Mesendoderm (in vitro differentiated cells): ENCODE results near the gene PDHB.

ENCODE experiments used
- DNase-seq: peaks from one replicate; pipeline ENCODE4 v3.0.0; 2013
- H2AK5ac ChIP-seq: 2 replicates; pipeline ENCODE4 v1.6.1; 2013; ENCODE audit warnings: low read length, inconsistent platforms
- H2BK120ac ChIP-seq: 2 replicates; pipeline ENCODE4 v1.6.1; 2013; ENCODE audit warnings: low read depth, mild to moderate bottlenecking, low read length, moderate library complexity, mixed read lengths
- H2BK15ac ChIP-seq: replicated peaks from 2 replicates; pipeline ENCODE4 v1.6.1; 2013; ENCODE audit warnings: low read depth, mild to moderate bottlenecking, moderate library complexity
- H2BK5ac ChIP-seq: 2 replicates; pipeline ENCODE4 v1.6.1; 2013; ENCODE audit warnings: low read length, inconsistent platforms
- H3K18ac ChIP-seq: 2 replicates; pipeline ENCODE4 v1.6.1; 2013; ENCODE audit warnings: mild to moderate bottlenecking, low read length, mixed read lengths
- H3K23ac ChIP-seq: one replicate; pipeline ENCODE4 v1.6.1; 2013; ENCODE audit warnings: low read length
- H3K27ac ChIP-seq: 2 replicates; pipeline ENCODE4 v1.5.1; 2013; ENCODE audit warnings: low read depth, mild to moderate bottlenecking, inconsistent platforms, low read length, moderate library complexity
- H3K27me3 ChIP-seq: 2 replicates; pipeline ENCODE4 v1.6.1; 2013; ENCODE audit warnings: low read length, control low read depth, mild to moderate bottlenecking, inconsistent platforms; ENCODE audit not compliant: insufficient read depth, poor library complexity
- H3K36me3 ChIP-seq: 2 replicates; pipeline ENCODE4 v1.6.1; 2013; ENCODE audit warnings: low read length, inconsistent platforms; ENCODE audit not compliant: control insufficient read depth, insufficient read depth
- H3K4ac ChIP-seq: one replicate; pipeline ENCODE4 v1.6.1; 2013; ENCODE audit warnings: low read depth, mild to moderate bottlenecking, low read length, moderate library complexity
- H3K4me1 ChIP-seq: 2 replicates; pipeline ENCODE4 v1.6.1; 2013; ENCODE audit warnings: low read depth, low read length, inconsistent platforms; ENCODE audit not compliant: control insufficient read depth
- H3K4me2 ChIP-seq: 2 replicates; pipeline ENCODE4 v1.6.1; 2013; ENCODE audit warnings: low read length
- H3K4me3 ChIP-seq: 2 replicates; pipeline ENCODE4 v1.5.1; 2013; ENCODE audit warnings: mild to moderate bottlenecking, low read length
- H3K56ac ChIP-seq: one replicate; pipeline ENCODE4 v1.6.1; 2013; ENCODE audit warnings: low read length
- H3K79me1 ChIP-seq: 2 replicates; pipeline ENCODE4 v1.6.1; 2013; ENCODE audit warnings: low read length, inconsistent platforms
- H3K79me2 ChIP-seq: 2 replicates; pipeline ENCODE4 v1.6.1; 2013; ENCODE audit warnings: mild to moderate bottlenecking, low read length; ENCODE audit not compliant: control insufficient read depth, insufficient read depth
- H3K9ac ChIP-seq: 2 replicates; pipeline ENCODE4 v1.6.1; 2013; ENCODE audit warnings: low read length, inconsistent platforms
- H4K5ac ChIP-seq: one replicate; pipeline ENCODE4 v1.6.1; 2013; ENCODE audit warnings: low read length
- H4K8ac ChIP-seq: one replicate; pipeline ENCODE4 v1.6.1; 2013; ENCODE audit warnings: low read depth, mild to moderate bottlenecking, control low read depth, low read length, moderate library complexity
- WGBS: extraction: QIAGEN DNeasy Blood & Tissue Kit; methylation state at CpG from one replicate; pipeline ENCODE4 v1.1.7; 2013; ENCODE audit warnings: low lambda C conversion rate, missing lambda C conversion rate; ENCODE audit not compliant: insufficient coverage; ENCODE audit errors: extremely low coverage; 5-methylcytosine and 5-hydroxymethylcytosine counted together

PDHB gene

DNA sequence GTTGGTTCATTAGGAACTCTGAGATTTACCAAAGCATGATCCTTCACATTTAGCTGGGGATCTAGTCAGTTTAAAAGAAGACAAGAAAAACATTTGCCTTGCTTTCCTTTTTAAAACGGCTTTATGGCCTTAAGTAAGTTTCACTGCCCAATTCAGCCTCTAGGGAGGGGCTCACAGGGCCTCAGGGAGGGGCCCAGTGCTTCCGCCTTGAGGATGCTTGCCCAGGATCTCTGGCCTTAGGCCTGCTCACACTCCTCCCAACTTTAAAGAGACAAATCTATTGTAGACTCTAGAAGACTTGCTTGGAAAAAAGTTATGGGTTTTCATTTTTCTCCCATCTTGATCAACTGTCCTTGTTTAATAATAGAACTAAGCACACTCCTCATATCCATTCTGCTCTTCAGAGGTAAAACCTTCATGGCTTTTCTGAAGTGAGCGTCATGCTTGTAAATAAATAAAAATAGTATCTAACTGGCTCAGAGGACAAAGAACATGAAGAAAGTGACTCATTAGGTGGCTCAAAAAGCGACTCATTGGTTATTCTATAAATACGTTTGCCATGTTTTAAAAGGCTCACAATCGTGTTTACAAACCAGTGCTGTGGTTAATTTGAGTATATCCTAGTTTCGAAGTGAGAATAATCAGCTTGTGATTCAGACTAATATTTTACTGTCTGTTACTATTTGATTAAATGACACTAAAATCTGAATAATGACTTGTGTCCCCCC, 13.7 kb downstream of the PDHB start:
- Histone ChIP-seq H3K36me3 (peaks cover 5% of the 10 kb centered on the region), H2AK5ac (no peak overlapping the region), H3K27ac (no peak overlapping the region), H2BK15ac (no peak overlapping the region), H2BK5ac (no peak overlapping the region), H3K23ac (no peak overlapping the region), H3K56ac (no peak overlapping the region), H3K4ac (no peak overlapping the region), H3K27me3 (no peaks in the 10 kb centered on the region), H3K9ac (no peak overlapping the region), H3K4me2 (no peak overlapping the region), H4K5ac (no peak overlapping the region), H2BK120ac (no peak overlapping the region), H3K4me1 (peaks cover 9% of the 10 kb centered on the region), H3K18ac (no peak overlapping the region), H4K8ac (no peak overlapping the region), H3K4me3 (no peak overlapping the region), H3K79me2 (no peaks in the 10 kb centered on the region), H3K79me1 (no peaks in the 10 kb centered on the region)
- DNase-seq, result no peak
- WGBS, result no CpG with 5 or more reads among the region's 7 CpGs

DNA sequence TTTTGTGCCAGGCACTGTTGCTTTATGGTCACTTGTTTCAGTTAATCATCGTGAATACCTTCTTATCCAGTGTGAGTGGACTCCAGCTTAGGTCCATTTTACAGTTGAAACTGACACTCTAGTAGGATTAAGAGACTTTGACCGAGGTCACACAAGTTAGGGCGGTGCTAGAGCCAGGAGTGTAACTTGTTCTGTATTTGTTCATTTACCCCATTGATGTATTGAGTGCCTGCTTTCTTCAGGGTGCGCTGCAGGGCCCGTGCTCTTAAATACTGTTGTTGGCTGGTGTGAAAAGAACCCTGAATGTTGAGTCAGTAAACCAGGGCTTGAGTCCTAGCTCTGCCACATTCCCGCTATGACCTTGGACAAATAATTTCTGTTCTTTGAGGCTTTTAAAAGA, 15.4 kb downstream of the PDHB start:
- Histone ChIP-seq H4K8ac (no peak overlapping the region), H3K23ac (no peak overlapping the region), H3K9ac (no peak overlapping the region), H3K4ac (no peak overlapping the region), H4K5ac (no peak overlapping the region), H2BK15ac (no peak overlapping the region), H3K79me1 (no peaks in the 10 kb centered on the region), H3K27ac (no peak overlapping the region), H2BK5ac (no peak overlapping the region), H3K4me1 (peaks cover 11% of the 10 kb centered on the region), H3K18ac (no peak overlapping the region), H3K79me2 (no peaks in the 10 kb centered on the region), H3K4me2 (no peak overlapping the region), H3K36me3 (peaks cover 5% of the 10 kb centered on the region), H2AK5ac (no peak overlapping the region), H3K56ac (no peak overlapping the region), H3K4me3 (no peak overlapping the region), H2BK120ac (no peak overlapping the region), H3K27me3 (no peaks in the 10 kb centered on the region)
- no peak for DNase-seq
- no CpG with 5 or more reads among the region's 6 CpGs for WGBS

DNA sequence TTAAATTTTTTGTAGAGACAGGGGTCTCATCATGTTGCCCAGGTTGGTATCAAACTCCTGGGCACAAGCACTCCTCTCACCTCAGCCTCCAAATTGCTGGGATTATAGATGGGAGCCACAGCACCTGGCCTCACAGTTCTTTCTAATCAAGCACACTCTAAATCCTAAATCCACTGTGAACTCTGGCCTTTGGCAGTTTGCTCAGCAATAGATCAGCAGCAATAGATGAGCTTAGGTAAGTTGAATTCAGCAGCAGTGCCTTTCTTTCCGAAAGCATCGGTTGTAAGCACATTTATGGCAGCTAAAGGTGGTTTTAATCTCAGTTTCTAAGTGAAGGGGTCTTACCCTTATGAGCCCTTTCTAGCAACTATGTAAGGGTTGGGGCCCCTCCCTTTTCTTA, 16.6 kb downstream of the PDHB start:
- Histone ChIP-seq H3K4me1 (peaks cover 13% of the 10 kb centered on the region), H3K4me2 (no peak overlapping the region), H3K4ac (no peak overlapping the region), H2AK5ac (no peak overlapping the region), H3K79me1 (no peaks in the 10 kb centered on the region), H4K5ac (no peak overlapping the region), H3K23ac (no peak overlapping the region), H3K27ac (no peak overlapping the region), H3K79me2 (no peaks in the 10 kb centered on the region), H3K36me3 (peaks cover 2% of the 10 kb centered on the region), H3K27me3 (no peaks in the 10 kb centered on the region), H2BK15ac (no peak overlapping the region), H4K8ac (no peak overlapping the region), H3K9ac (no peak overlapping the region), H2BK120ac (no peak overlapping the region), H3K18ac (no peak overlapping the region), H3K56ac (peak overlapping the region; percentile 29), H3K4me3 (no peak overlapping the region), H2BK5ac (no peak overlapping the region)
- WGBS, result no CpG with 5 or more reads among the region's 2 CpGs
- DNase-seq, result no peak

DNA sequence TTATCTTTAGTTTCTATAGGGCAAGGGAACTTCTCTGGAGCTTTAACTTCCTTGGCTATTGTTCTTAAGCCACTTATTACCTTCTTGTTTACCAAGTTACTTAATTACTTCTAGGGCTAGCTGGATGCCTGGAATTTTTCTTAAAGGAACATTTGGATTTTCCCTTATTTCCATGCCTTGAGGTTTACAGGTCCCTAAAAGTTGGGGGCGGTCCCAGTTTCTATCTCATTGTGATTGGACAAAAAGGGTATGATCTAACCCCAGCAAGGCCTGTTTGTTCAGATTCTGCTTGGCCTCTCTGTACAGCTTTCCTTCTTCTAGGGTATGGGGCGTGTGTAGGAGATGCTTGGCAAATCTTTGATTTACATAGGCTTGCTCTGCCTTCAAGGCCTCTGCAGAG, 17.4 kb downstream of the PDHB start:
- no peak overlapping the region for H3K4me3 ChIP-seq

DNA sequence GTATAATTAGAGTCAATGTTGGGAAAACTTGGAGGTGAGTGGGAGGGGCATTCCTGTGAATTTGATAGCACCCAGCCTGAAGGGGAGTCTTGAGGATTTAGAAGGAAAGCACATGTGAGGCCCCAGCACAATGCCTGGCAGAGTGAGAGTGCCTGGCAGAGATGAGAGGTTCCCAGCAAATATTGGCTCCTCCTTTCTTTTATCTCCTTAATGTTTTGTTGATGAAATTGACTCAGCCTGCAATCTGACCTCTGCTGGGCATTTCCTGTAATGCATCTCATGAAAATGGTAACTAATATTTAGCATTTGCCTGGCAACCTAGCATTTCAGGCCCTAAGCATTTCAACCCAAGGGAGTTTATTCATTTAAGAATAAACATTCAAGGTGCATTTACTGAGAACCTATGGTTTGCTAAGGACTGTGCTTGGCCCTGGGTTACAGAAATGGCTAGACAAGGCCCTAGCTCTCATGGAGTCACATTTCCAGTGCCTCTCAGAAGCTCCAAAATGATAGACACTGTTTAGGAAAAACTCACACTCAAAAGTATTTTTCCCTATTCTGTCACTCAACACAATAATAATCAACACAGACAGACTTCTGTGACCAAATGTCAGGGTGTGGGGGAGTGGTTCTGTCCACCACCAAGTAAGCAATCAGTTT, 19.0 kb downstream of the PDHB start:
- Histone ChIP-seq H3K4me3 (no peak overlapping the region), H4K8ac (no peak overlapping the region), H3K4me1 (peaks cover 13% of the 10 kb centered on the region), H3K27ac (no peak overlapping the region), H3K4me2 (no peak overlapping the region), H3K27me3 (no peaks in the 10 kb centered on the region), H3K9ac (peak overlapping the region; percentile 35), H2BK5ac (peak overlapping the region; percentile 53), H3K23ac (no peak overlapping the region), H4K5ac (no peak overlapping the region), H2BK120ac (peak overlapping the region; percentile 13), H3K18ac (peak overlapping the region; percentile 51), H3K56ac (peak overlapping the region; percentile 66), H2BK15ac (no peak overlapping the region), H3K36me3 (no peaks in the 10 kb centered on the region), H3K79me2 (no peaks in the 10 kb centered on the region), H3K4ac (no peak overlapping the region), H3K79me1 (no peaks in the 10 kb centered on the region), H2AK5ac (peak overlapping the region; percentile 75)
- DNase-seq, result peak; percentile 73

More for the DNA sequence above, 17.4 kb downstream of the PDHB start:
- Histone ChIP-seq H4K8ac (no peak overlapping the region), H3K23ac (no peak overlapping the region), H3K4ac (no peak overlapping the region), H3K27ac (peak overlapping the region; percentile 33), H3K18ac (peak overlapping the region; percentile 57), H3K4me1 (peaks cover 13% of the 10 kb centered on the region), H3K27me3 (no peaks in the 10 kb centered on the region), H3K56ac (peak overlapping the region; percentile 67), H2BK5ac (peak overlapping the region; percentile 57), H2AK5ac (no peak overlapping the region), H3K4me2 (no peak overlapping the region), H3K36me3 (no peaks in the 10 kb centered on the region), H3K79me2 (no peaks in the 10 kb centered on the region), H3K79me1 (no peaks in the 10 kb centered on the region), H4K5ac (no peak overlapping the region), H2BK120ac (no peak overlapping the region), H2BK15ac (no peak overlapping the region), H3K9ac (peak overlapping the region; percentile 8)
- peak; percentile 92 for DNase-seq
- no CpG with 5 or more reads among the region's 2 CpGs for WGBS
